ENCODE measurements around the gene CDH13. TPM values are rescaled to one million over a fixed set of nuclear protein-coding genes. Genes with fewer than 3 reads are reported as not detected.

CDH13 gene
- polyA plus RNA-seq, 1 donor from 2014 or later, result 3.2 TPM

DNA sequence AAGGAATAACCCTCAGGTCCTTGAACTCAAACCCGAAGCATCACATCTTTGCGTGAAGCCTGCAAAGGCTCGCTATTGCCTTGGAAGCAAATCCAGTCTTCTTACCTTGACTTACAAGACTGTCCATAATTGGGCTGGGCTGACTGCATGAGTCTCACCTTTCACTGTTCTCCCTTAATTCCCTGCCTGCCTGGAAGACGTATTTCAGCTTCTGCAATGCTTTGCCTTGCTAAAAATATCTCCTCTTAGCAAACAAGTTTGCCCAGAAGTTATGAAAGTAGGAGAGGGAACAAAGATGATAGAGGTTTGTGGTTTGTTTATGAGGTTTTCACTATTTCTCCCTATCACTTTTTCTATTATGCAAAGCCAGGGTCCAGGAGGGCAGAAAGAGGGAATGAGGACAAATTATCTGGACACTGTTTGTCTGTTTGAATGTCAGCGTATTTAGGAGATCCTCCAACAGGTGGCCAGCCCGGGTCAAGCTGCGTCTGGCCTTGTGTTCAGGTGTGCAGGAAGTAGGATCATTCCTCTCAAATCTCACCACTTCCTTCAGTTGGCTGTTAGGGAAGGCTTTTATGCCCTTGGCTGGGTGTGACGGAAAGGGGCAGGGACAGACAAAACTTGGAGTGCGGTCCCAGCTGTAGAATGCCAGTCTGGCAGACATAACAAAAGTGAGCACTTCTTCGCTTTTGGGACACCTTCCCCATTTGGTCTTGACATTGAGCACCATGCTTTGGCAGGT is 488.9 kb downstream of the CDH13 start:
- Histone ChIP-seq H4K20me1 (ENCODE audit: insufficient read depth) (no peaks in the 10 kb centered on the region), H3K27ac (ENCODE audit: low read length) (no peak overlapping the region), H3K4me2 (ENCODE audit: low read length) (no peak overlapping the region), H2AFZ (ENCODE audit: low read depth, low read length) (no peak overlapping the region), H3K36me3 (ENCODE audit: insufficient read depth, low read length) (no peaks in the 10 kb centered on the region), H3K79me2 (replicated peaks; ENCODE audit: insufficient read depth, low read length) (no peaks in the 10 kb centered on the region), H3K9me2 (ENCODE audit: insufficient read depth, low read length) (no peaks in the 10 kb centered on the region), H3K9me3 (ENCODE audit: low read length) (no peaks in the 10 kb centered on the region), H3K9ac (ENCODE audit: low read length) (no peak overlapping the region), H3K4me3 (ENCODE audit: low read length) (no peak overlapping the region), H3K27me3 (ENCODE audit: insufficient read depth, low read depth, low read length) (no peaks in the 10 kb centered on the region), H3F3A (ENCODE audit: insufficient read depth, low read length, poor library complexity, severe bottlenecking) (no peaks in the 10 kb centered on the region)
- no peak for TF ChIP-seq REST (IDR thresholded peaks at IDR 0.05; ENCODE audit: borderline replicate concordance)
- no peak for TF ChIP-seq EP300 (conservative IDR thresholded peaks at IDR 0.05; ENCODE audit: poor library complexity, severe bottlenecking)
- no peak for TF ChIP-seq SMC3 (conservative IDR thresholded peaks at IDR 0.05; ENCODE audit: poor library complexity)
- no peak for TF ChIP-seq RAD21 (conservative IDR thresholded peaks at IDR 0.05)
- no peak for TF ChIP-seq TAF1 (IDR thresholded peaks at IDR 0.05; ENCODE audit: low read depth)
- TF ChIP-seq CTCF (IDR thresholded peaks at IDR 0.05; ENCODE audit: poor library complexity, severe bottlenecking), result no peak
- TF ChIP-seq MXI1 (conservative IDR thresholded peaks at IDR 0.05; ENCODE audit: poor library complexity, severe bottlenecking), result no peak
- TF ChIP-seq POLR2AphosphoS5 (IDR thresholded peaks at IDR 0.05), result no peak
- no peak for TF ChIP-seq EZH2 (IDR thresholded peaks at IDR 0.05; ENCODE audit: borderline replicate concordance, insufficient read depth, low read length, poor library complexity, severe bottlenecking)

GRCh38 chr16:83116274-83116892 is 489.6 kb downstream of the CDH13 start:
- Histone ChIP-seq H4K20me1 (ENCODE audit: insufficient read depth) (no peaks in the 10 kb centered on the region), H3K36me3 (ENCODE audit: insufficient read depth, low read length) (no peaks in the 10 kb centered on the region), H3K9ac (ENCODE audit: low read length) (no peak overlapping the region), H3K27me3 (ENCODE audit: insufficient read depth, low read depth, low read length) (no peaks in the 10 kb centered on the region), H3K9me2 (ENCODE audit: insufficient read depth, low read length) (no peaks in the 10 kb centered on the region), H3F3A (ENCODE audit: insufficient read depth, low read length, poor library complexity, severe bottlenecking) (no peaks in the 10 kb centered on the region), H3K9me3 (ENCODE audit: low read length) (no peaks in the 10 kb centered on the region), H3K79me2 (replicated peaks; ENCODE audit: insufficient read depth, low read length) (no peaks in the 10 kb centered on the region), H2AFZ (ENCODE audit: low read depth, low read length) (no peak overlapping the region), H3K4me2 (ENCODE audit: low read length) (no peak overlapping the region), H3K4me3 (ENCODE audit: low read length) (no peak overlapping the region), H3K27ac (ENCODE audit: low read length) (no peak overlapping the region)
- TF ChIP-seq POLR2AphosphoS5 (IDR thresholded peaks at IDR 0.05) (no peak), SMC3 (conservative IDR thresholded peaks at IDR 0.05; ENCODE audit: poor library complexity) (no peak), RAD21 (conservative IDR thresholded peaks at IDR 0.05) (no peak), EP300 (conservative IDR thresholded peaks at IDR 0.05; ENCODE audit: poor library complexity, severe bottlenecking) (no peak), REST (IDR thresholded peaks at IDR 0.05; ENCODE audit: borderline replicate concordance) (no peak), MXI1 (conservative IDR thresholded peaks at IDR 0.05; ENCODE audit: poor library complexity, severe bottlenecking) (no peak), EZH2 (IDR thresholded peaks at IDR 0.05; ENCODE audit: borderline replicate concordance, insufficient read depth, low read length, poor library complexity, severe bottlenecking) (no peak), TAF1 (IDR thresholded peaks at IDR 0.05; ENCODE audit: low read depth) (no peak), CTCF (IDR thresholded peaks at IDR 0.05; ENCODE audit: poor library complexity, severe bottlenecking) (no peak)

All from neural cell (in vitro differentiated cells).